Measurements from ENCODE around the gene IL31. TPM values are rescaled to one million over a fixed set of nuclear protein-coding genes. Genes with fewer than 3 reads are reported as not detected.

Gene IL31
- not detected for total RNA-seq

DNA sequence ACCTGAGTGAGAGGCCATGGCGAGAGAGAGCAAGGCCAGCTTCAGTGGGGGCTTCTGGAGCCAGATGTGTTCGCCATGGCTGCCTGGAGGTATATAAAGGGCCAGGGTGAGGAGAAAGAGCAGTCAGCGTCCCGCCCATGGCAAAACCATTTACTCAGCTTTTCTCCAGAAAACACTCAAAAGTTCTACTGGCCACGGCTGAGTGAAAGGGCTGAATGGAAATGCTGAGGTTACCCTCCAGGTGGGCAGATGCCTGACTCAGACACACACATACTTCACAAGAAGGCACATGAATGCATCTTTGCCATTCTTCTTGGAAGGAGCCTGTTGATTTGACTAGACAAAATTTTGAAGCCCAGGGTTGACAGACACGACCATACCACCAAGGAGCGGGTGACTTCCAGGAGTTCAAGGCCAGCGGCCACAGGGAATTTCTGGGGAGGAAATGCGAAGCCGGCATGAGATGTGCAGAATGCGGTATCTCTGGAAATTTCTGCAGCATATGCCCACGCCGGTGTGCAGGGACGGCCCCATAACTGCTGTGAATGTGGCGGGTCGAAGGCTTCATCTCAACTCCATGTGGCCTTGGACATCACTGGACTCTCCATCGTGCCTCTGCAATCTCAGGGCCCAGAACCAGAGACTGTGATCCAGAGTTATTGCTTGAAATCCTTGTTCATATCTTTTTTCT, at the start of gene IL31:
Gene IL31, minus strand, starts transcription at position 67 of the 691 bp plus-strand sequence. Its CDS starts 49 bp downstream, at position 18.
- TF ChIP-seq, protein P1, sequence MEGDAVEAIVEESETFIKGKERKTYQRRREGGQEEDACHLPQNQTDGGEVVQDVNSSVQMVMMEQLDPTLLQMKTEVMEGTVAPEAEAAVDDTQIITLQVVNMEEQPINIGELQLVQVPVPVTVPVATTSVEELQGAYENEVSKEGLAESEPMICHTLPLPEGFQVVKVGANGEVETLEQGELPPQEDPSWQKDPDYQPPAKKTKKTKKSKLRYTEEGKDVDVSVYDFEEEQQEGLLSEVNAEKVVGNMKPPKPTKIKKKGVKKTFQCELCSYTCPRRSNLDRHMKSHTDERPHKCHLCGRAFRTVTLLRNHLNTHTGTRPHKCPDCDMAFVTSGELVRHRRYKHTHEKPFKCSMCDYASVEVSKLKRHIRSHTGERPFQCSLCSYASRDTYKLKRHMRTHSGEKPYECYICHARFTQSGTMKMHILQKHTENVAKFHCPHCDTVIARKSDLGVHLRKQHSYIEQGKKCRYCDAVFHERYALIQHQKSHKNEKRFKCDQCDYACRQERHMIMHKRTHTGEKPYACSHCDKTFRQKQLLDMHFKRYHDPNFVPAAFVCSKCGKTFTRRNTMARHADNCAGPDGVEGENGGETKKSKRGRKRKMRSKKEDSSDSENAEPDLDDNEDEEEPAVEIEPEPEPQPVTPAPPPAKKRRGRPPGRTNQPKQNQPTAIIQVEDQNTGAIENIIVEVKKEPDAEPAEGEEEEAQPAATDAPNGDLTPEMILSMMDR (IDR thresholded peaks at IDR 0.05), result no peak
- Histone ChIP-seq H3K9me3 (no peaks in the 10 kb centered on the region), H3K4me1 (no peaks in the 10 kb centered on the region), H3K4me3 (no peak within 1 kb of the TSS), H3K27me3 (no peaks in the 10 kb centered on the region), H3K36me3 (no peaks in the 10 kb centered on the region), H3K27ac (no peak within 1 kb of the TSS)
- no peak for DNase-seq
- 82 to 91% methylated on average over 17 of the region's 17 CpGs for WGBS, 2 donors
- ATAC-seq (ENCODE audit: low FRiP score in 2 of 2), result no peak

DNA sequence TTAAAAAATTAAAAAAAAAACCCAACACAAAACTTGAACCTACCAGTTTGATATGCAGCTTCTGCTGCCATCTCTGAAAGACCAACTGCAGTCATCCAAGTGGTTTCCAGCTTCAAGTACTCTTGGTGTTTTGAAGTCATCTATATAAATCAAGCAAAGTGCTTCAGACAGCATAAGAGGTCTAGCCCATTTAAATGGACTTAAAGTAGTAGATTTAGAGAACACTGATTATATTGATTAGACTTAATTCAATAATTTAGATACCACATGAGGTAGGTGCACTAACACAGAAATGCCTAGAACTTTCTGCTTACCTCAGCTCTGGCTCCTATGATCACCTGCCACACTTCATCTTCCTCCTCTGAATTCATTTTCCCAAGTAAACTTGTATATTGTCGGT, 42.4 kb upstream of the IL31 start:
- peaks cover 36 to 95% (median 84%) of the 10 kb centered on the region in 4 donors for H3K36me3 ChIP-seq
- 85 to 100% methylated on average over 1 of the region's 1 CpG for WGBS, 2 donors
- no peak overlapping the region for H3K4me3 ChIP-seq
- no peaks in the 10 kb centered on the region for H3K4me1 ChIP-seq
- H3K9me3 ChIP-seq, result no peaks in the 10 kb centered on the region
- H3K27me3 ChIP-seq, result no peaks in the 10 kb centered on the region
- H3K27ac ChIP-seq, result no peak overlapping the region
- DNase-seq (no peak), ATAC-seq (ENCODE audit: low FRiP score in 2 of 2) (no peak)
- TF ChIP-seq EP300 (IDR thresholded peaks at IDR 0.05), result no peak
- TF ChIP-seq, protein P1 (IDR thresholded peaks at IDR 0.05), result no peak
- TF ChIP-seq POLR2A (IDR thresholded peaks at IDR 0.05), result no peak
- no peak for TF ChIP-seq POLR2AphosphoS5 (IDR thresholded peaks at IDR 0.05)

DNA sequence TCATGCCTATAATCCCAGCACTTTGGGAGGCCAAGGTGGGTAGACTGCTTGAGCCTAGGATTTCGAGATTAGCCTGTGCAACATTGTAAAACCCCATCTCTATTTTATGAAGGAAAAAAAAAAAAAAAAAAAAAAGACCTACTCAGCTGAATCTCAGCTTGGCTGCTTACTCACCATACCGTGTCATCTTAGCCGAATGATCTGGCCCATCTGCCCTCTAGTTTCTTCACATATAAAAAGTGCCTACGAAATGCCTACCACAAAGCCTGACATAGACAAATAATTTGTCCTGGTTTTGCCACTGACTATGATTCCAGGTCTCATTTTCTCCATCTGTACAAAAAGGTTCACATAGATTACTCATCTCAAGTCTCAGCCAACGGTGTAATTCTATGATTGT, 41.8 kb upstream of the IL31 start:
- Histone ChIP-seq H3K4me1 (no peaks in the 10 kb centered on the region), H3K27ac (no peak overlapping the region), H3K36me3 (peaks cover 36 to 95% (median 83%) of the 10 kb centered on the region in 4 donors), H3K9me3 (no peaks in the 10 kb centered on the region), H3K4me3 (no peak overlapping the region), H3K27me3 (no peaks in the 10 kb centered on the region)
- DNase-seq, result no peak
- TF ChIP-seq EP300 (IDR thresholded peaks at IDR 0.05), result no peak
- TF ChIP-seq POLR2AphosphoS5 (IDR thresholded peaks at IDR 0.05), result no peak
- TF ChIP-seq, protein P1 (IDR thresholded peaks at IDR 0.05), result no peak
- no peak for TF ChIP-seq POLR2A (IDR thresholded peaks at IDR 0.05)
- WGBS, 2 donors, result 92 to 95% methylated on average over 5 of the region's 5 CpGs
- ATAC-seq (ENCODE audit: low FRiP score in 2 of 2), result no peak

DNA sequence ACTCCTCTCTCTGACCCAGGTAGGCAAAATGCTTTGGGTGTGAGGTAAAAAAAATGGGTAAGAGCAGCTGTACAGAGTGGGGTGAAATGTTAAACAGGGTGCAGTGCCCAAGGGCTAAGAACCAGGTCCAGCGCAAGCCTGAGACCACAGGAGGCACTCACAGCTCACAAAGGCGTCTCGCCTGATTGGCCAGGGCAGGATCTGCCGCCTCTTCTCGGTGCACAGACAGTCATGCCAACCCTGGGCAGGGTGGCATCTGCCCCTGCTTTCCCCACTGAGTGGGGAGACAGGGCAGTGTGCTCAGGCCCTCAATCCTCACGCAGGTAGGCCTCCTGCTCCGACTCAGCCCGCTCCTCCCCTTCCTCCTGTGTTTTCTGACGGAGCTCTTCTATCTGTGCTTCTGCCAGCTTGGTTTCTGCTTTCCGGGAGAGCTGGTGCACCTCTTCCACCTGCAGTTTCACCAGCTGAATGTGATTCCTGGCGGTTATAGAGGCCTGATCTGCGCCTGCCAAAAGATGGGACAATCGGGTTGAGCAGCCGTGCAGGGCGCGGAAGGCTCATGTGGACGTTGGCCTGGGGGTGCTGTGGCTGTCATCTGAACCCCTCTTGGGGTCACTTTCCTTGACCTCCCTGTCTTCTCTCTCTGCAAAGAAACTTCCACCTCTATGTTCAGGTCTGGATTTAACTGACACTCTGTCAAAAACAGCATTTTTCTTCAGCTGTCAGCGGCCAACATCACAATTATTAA, 34.2 kb upstream of the IL31 start:
- DNase-seq, result no peak
- H3K4me3 ChIP-seq, result no peak overlapping the region
- WGBS, 2 donors, result 91 to 93% methylated on average over 17 to 18 of the region's 18 CpGs
- no peaks in the 10 kb centered on the region for H3K9me3 ChIP-seq
- H3K4me1 ChIP-seq, result peaks cover 12 to 29% (median 14%) of the 10 kb centered on the region in 4 donors
- peaks cover 16 to 65% (median 52%) of the 10 kb centered on the region in 4 donors for H3K36me3 ChIP-seq
- peaks cover 0 to 13% (median 9%) of the 10 kb centered on the region in 4 donors for H3K27me3 ChIP-seq
- H3K27ac ChIP-seq, result no peak overlapping the region
- TF ChIP-seq POLR2A (IDR thresholded peaks at IDR 0.05), result no peak
- no peak for ATAC-seq (ENCODE audit: low FRiP score in 2 of 2)

- TF ChIP-seq POLR2AphosphoS5 (IDR thresholded peaks at IDR 0.05) (no peak), EP300 (IDR thresholded peaks at IDR 0.05) (no peak), POLR2A (IDR thresholded peaks at IDR 0.05) (no peak)
- TF ChIP-seq, protein P1 (IDR thresholded peaks at IDR 0.05), result no peak
- Histone ChIP-seq H3K4me1 (peaks cover 18 to 35% (median 21%) of the 10 kb centered on the region in 4 donors), H3K9me3 (no peaks in the 10 kb centered on the region), H3K27ac (no peak overlapping the region), H3K36me3 (peaks cover 9 to 57% (median 44%) of the 10 kb centered on the region in 4 donors), H3K27me3 (peaks cover 0 to 18% (median 11%) of the 10 kb centered on the region in 4 donors), H3K4me3 (no peak overlapping the region)
- DNase-seq (no peak), ATAC-seq (ENCODE audit: low FRiP score in 2 of 2) (no peak)
- WGBS, 2 donors, result 84 to 85% methylated on average over 8 of the region's 8 CpGs
Observed at GRCh38 chr12:122207391-122207790, 33.4 kb upstream of the IL31 start.

All from upper lobe of left lung (tissue), 6 donors.